Mucosa of descending colon (tissue), 3 donors: ENCODE data around the gene BAX. TPM values are rescaled to one million over a fixed set of nuclear protein-coding genes. Genes with fewer than 3 reads are reported as not detected.

Source experiments
- ATAC-seq: fragments of 200-7000 bp; cut with Tn5 transposase; one replicate; pipeline ENCODE4 v1.9.1; 2020; ENCODE audit warnings: mild to moderate bottlenecking, moderate library complexity
- DNase-seq, 3 donors: peaks; one replicate each; pipeline ENCODE4 v3.0.0-alpha.2; 2020
- H3K36me3 ChIP-seq: fragments of 200-600 bp; one replicate; pipeline ENCODE4 v1.8.0; 2021; ENCODE audit warnings: low read depth, mild to moderate bottlenecking
- H3K4me1 ChIP-seq: fragments of 200-600 bp; one replicate; pipeline ENCODE4 v1.8.0; 2021; ENCODE audit warnings: low read depth, mild to moderate bottlenecking
- H3K4me3 ChIP-seq: fragments of 200-600 bp; one replicate; pipeline ENCODE4 v1.8.0; 2021; ENCODE audit warnings: mild to moderate bottlenecking
- H3K9me3 ChIP-seq: fragments of 200-600 bp; one replicate; pipeline ENCODE4 v1.8.0; 2021; ENCODE audit warnings: mild to moderate bottlenecking
- intact Hi-C, 2 donors: fragments of 100-400 bp; cut with DNase I in 1 of 2; cut with micrococcal nuclease in 1 of 2; formaldehyde crosslinking; loops; one replicate each; pipeline versions ENCODE4 v1.11.0 to v1.11.1; 2022; cut with DNase I, micrococcal nuclease
- total RNA-seq, 3 donors: library from RNA; stranded (reverse); fragmentation: NEBNext Ultra II Directional in 2 of 3; extraction: Animal tissue kit (Norgen Biotek cat#: 25700) in 2 of 3; gene quantifications; one replicate each; pipeline versions ENCODE4 v1.2.1 to v1.2.4, GENCODE V29; 2021 to 2023
- TF ChIP-seq, protein P1 (sequence below): fragments of 200-600 bp; IDR thresholded peaks from one replicate; pipeline ENCODE4 v1.8.0; 2022; ENCODE audit warnings: antibody characterized with exemption, mild to moderate bottlenecking
- donor health status: DM: no; HTN: no; CAD: no; lungs with moderate emphysema.
- donor health status: DM: no; HTN: no; CAD: no.
- donor health status: DM: no; HTN: yes; CAD: no.

Gene BAX
- total RNA-seq, 3 donors from 2014 or later = 90.2 to 128 (median 125) TPM

DNA sequence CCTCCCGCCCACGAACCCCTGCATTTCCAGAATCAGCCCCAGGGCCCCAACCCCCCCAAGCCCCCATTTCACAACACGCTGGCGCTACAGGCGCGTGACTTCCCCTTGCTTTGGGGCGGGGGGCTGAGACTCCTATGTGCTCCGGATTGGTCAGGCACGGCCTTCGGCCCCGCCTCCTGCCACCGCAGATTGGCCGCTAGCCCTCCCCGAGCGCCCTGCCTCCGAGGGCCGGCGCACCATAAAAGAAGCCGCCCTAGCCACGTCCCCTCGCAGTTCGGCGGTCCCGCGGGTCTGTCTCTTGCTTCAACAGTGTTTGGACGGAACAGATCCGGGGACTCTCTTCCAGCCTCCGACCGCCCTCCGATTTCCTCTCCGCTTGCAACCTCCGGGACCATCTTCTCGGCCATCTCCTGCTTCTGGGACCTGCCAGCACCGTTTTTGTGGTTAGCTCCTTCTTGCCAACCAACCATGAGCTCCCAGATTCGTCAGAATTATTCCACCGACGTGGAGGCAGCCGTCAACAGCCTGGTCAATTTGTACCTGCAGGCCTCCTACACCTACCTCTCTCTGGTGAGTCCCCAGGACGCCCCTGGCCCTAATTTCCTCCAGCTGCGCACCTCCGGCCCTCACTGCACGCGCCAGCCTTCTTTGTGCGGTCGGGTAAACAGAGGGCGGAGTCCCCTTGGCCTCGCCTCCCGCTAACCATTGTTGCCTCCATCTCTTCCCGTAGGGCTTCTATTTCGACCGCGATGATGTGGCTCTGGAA is 10.5 kb downstream of the BAX start, which contains the start of gene FTL:
Gene FTL (plus strand): TSS at position 270 of the 766 bp plus-strand sequence. CDS start 199 bp downstream, at position 469.
- intact Hi-C loops = loop anchor here in 1 of 2 donors (10.0 kb wide), 1 partner anchor 90 kb away; the partner anchor contains the start of gene PPP1R15A
- DNase-seq = peak; percentile 97 to 99 (median 98)
- ATAC-seq = peak; percentile 80
- Histone ChIP-seq H3K36me3 (no peaks in the 10 kb centered on the region), H3K4me1 (peaks cover 46% of the 10 kb centered on the region), H3K4me3 (peak within 1 kb of the TSS; percentile 81), H3K9me3 (no peaks in the 10 kb centered on the region)
- TF ChIP-seq, protein P1, sequence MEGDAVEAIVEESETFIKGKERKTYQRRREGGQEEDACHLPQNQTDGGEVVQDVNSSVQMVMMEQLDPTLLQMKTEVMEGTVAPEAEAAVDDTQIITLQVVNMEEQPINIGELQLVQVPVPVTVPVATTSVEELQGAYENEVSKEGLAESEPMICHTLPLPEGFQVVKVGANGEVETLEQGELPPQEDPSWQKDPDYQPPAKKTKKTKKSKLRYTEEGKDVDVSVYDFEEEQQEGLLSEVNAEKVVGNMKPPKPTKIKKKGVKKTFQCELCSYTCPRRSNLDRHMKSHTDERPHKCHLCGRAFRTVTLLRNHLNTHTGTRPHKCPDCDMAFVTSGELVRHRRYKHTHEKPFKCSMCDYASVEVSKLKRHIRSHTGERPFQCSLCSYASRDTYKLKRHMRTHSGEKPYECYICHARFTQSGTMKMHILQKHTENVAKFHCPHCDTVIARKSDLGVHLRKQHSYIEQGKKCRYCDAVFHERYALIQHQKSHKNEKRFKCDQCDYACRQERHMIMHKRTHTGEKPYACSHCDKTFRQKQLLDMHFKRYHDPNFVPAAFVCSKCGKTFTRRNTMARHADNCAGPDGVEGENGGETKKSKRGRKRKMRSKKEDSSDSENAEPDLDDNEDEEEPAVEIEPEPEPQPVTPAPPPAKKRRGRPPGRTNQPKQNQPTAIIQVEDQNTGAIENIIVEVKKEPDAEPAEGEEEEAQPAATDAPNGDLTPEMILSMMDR = no peak

DNA sequence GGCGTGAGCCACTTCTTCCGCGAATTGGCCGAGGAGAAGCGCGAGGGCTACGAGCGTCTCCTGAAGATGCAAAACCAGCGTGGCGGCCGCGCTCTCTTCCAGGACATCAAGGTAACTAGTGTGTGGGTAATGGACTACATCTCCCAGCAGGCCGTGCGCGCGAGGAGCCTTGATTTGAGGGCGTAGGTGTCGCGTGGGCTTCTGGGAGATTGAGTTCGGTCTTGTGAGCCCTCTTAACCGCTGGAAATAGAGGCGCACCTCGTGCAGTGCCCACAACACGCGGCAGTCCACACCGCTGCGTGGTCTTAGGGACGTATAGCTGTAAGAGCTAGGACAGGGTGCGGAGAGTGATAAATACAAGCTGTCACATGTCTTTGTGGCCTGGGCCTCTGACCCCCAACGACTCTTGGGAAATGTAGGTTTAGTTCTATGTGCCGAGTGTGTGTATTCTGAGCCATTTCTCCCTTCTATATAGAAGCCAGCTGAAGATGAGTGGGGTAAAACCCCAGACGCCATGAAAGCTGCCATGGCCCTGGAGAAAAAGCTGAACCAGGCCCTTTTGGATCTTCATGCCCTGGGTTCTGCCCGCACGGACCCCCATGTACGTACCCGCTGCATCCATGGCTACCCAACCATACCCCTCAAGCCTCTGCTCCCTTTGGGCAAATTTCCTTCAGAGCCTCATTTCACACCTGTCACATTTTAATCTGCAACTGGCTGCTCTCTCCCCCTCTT is 11.3 kb downstream of the BAX start:
- DNase-seq = peak; percentile 91 to 94 (median 92)
- H3K4me3 ChIP-seq = peak overlapping the region; percentile 81
- no peaks in the 10 kb centered on the region for H3K36me3 ChIP-seq
- TF ChIP-seq, protein P1 = no peak
- intact Hi-C loops = loop anchor here in 1 of 2 donors (10.0 kb wide), 1 partner anchor 91 kb away; the partner anchor contains the start of gene PPP1R15A
- no peaks in the 10 kb centered on the region for H3K9me3 ChIP-seq
- peak; percentile 59 for ATAC-seq
- H3K4me1 ChIP-seq = peaks cover 38% of the 10 kb centered on the region

DNA sequence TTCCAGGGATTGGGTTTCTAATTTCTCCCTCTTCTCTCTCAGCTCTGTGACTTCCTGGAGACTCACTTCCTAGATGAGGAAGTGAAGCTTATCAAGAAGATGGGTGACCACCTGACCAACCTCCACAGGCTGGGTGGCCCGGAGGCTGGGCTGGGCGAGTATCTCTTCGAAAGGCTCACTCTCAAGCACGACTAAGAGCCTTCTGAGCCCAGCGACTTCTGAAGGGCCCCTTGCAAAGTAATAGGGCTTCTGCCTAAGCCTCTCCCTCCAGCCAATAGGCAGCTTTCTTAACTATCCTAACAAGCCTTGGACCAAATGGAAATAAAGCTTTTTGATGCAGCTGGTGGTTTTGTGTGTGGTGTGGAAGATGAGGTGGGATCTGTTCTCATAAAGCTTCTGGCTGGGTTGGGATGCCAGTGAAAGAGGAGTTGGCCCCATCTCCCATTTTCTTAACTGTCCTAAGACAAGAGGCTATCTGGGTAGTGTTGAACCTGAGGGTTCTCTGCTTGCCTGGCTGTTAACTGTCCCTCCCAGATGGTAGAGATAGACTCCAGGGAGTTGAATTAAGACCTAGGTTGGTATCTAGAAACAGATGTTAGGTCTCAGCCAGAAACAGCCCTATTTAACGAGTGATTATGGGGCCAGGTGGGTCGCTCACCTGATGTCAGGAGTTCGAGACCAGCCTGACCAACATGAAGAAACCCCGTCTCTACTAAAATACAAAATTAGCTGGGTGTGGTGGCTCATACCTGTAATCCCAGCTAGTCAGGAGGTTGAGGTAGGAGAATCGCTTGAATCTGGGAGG is 12.1 kb downstream of the BAX start:
- intact Hi-C loops = loop anchor here in 1 of 2 donors (10.0 kb wide), 1 partner anchor 92 kb away; the partner anchor contains the start of gene PPP1R15A
- Histone ChIP-seq H3K4me3 (peak overlapping the region; percentile 81), H3K9me3 (no peaks in the 10 kb centered on the region), H3K4me1 (peaks cover 32% of the 10 kb centered on the region), H3K36me3 (no peaks in the 10 kb centered on the region)
- TF ChIP-seq, protein P1 = no peak
- ATAC-seq (no peak), DNase-seq (peak in 1 of 3 donors; percentile 36)

DNA sequence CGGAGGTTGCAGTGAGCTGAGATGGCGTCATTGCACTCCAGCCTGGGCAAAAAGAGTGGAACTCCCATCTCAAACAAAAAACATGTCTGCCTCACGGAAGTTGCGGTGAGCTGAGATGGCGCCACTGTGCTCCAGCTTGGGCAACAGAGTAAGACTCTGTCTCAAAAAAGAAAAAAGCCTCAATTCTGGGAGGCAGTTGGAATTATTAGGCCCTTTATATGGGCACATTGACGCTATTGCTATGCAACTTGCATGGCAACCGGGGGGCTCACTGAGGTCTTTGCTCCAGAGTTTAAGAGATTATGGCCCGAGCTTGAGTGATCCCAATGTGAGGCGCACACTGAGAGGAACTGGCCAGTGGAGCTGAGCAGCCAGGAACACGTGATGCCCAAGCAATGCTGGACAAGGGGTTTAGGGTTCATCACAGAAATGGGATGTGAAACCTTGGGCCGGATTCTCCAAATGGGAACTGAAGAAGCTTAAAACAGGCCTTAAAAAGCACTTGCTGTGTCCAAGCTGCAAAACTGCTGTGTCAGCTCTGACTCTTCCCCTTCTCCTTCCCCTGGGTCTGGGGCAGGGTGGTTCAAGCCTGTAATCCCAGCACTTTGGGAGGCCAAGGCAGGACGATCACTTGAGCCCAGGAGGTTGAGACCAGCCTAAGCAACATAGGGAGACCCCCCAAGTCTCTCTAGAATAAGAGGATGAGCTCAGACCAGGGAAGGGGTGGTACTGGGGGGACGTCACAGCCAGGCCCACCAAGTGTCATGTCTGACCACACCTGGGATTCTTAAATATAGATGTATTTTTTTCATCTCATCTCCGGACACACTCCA is 12.9 kb downstream of the BAX start:
- Histone ChIP-seq H3K36me3 (no peaks in the 10 kb centered on the region), H3K4me1 (peaks cover 27% of the 10 kb centered on the region), H3K4me3 (no peak overlapping the region), H3K9me3 (no peaks in the 10 kb centered on the region)
- intact Hi-C loops = loop anchor here in 1 of 2 donors (10.0 kb wide), 1 partner anchor 93 kb away; the partner anchor contains the start of gene PPP1R15A
- TF ChIP-seq, protein P1 = no peak
- no peak for ATAC-seq
- no peak for DNase-seq
